Measurements from ENCODE around the gene ZNF384. TPM values are rescaled to one million over a fixed set of nuclear protein-coding genes. Genes with fewer than 3 reads are reported as not detected.

ZNF384 gene
- total and polyA plus RNA-seq, 2 of the 8 experiments (the other 6 are each of a cell fraction or from before 2014, with no cell fraction given) = 59.0 to 59.6 TPM

DNA sequence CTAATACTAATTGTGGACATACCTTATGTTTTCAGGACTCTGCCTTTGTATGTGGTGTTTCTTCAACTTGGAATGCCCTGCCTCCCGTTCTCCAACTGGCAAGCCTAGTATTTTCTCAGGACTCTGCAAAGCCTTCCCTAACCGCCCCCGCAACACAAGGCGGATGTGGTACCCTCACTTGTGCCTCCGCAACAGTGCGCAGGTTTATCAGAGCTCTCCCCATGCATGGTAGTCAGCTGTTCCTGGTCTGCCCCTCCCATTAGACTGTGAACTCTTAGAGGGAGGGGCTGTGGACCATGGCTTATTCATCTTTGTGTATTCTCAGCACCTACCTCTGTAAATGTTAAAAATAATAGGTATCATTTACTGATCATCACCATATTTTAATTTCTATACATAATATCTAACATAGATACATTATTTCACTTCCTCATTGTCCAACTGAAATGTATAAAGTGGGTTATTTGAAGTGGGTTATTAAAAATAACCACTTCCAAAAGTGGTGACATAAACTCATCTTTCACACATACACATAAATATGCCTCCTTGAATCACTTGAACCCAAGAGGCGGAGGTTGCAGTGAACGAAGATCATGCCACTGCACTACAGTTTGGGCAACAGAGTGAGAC is 62.4 kb downstream of the ZNF384 start (continued):
- TF ChIP-seq CHD7 (IDR thresholded peaks at IDR 0.05; ENCODE audit: insufficient replicate concordance, low read length) (no peak), POLR2AphosphoS5 (IDR thresholded peaks at IDR 0.05; ENCODE audit: low read depth, low read length) (no peak), JUN (IDR thresholded peaks at IDR 0.05; ENCODE audit: low read depth, low read length) (no peak), SP4 (IDR thresholded peaks at IDR 0.05; ENCODE audit: low read length) (no peak), YY1 (IDR thresholded peaks at IDR 0.05; ENCODE audit: low read depth, low read length) (no peak), SRF (IDR thresholded peaks at IDR 0.05; ENCODE audit: low read depth, low read length) (no peak), BRCA1 (IDR thresholded peaks at IDR 0.05; ENCODE audit: low read depth, low read length) (no peak)
- TF ChIP-seq, protein P1, sequence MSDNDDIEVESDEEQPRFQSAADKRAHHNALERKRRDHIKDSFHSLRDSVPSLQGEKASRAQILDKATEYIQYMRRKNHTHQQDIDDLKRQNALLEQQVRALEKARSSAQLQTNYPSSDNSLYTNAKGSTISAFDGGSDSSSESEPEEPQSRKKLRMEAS (IDR thresholded peaks at IDR 0.05) = no peak

Data from H1 (cell line).